ENCODE results near the gene C19orf25. TPM values are rescaled to one million over a fixed set of nuclear protein-coding genes. Genes with fewer than 3 reads are reported as not detected.

Gene C19orf25
- total and polyA plus RNA-seq, 2 of the 13 experiments (the other 11 are each of a cell fraction or from before 2014, with no cell fraction given) = 14.2 to 32.4 TPM

GRCh38 chr19:1512671-1513498, 33.9 kb upstream of the C19orf25 start, which contains the start of gene ADAMTSL5 (continued):
- TF ChIP-seq ARID3A (IDR thresholded peaks at IDR 0.05; ENCODE audit: low read depth, low read length) = no peak
- TF ChIP-seq ZNF740 (CRISPR knock-in tag; IDR thresholded peaks at IDR 0.05) = no peak
- TF ChIP-seq PRDM15 (CRISPR knock-in tag; IDR thresholded peaks at IDR 0.05) = no peak
- no peak for TF ChIP-seq MLX (CRISPR knock-in tag; IDR thresholded peaks at IDR 0.05)
- TF ChIP-seq ZNF569 (CRISPR knock-in tag; IDR thresholded peaks at IDR 0.05; ENCODE audit: borderline replicate concordance) = no peak
- no peak for TF ChIP-seq CEBPZ (IDR thresholded peaks at IDR 0.05; ENCODE audit: low read length)
- TF ChIP-seq MAFF (IDR thresholded peaks at IDR 0.05; ENCODE audit: low read depth, low read length) = no peak
- TF ChIP-seq TAF1 (CRISPR knock-in tag; IDR thresholded peaks at IDR 0.05) = no peak
- no peak for TF ChIP-seq ZNF124 (CRISPR knock-in tag; IDR thresholded peaks at IDR 0.05)
- TF ChIP-seq HNF1A (IDR thresholded peaks at IDR 0.05; ENCODE audit: low read depth) = no peak
- no peak for TF ChIP-seq HNF1A (CRISPR knock-in tag; IDR thresholded peaks at IDR 0.05; ENCODE audit: borderline replicate concordance)
- TF ChIP-seq ZNF883 (CRISPR knock-in tag; IDR thresholded peaks at IDR 0.05; ENCODE audit: not compliant biosample characterization) = no peak
